ENCODE data around the gene CSNK2A2. TPM values are rescaled to one million over a fixed set of nuclear protein-coding genes. Genes with fewer than 3 reads are reported as not detected.

CSNK2A2 gene
- total and polyA plus RNA-seq, 9 of the 15 experiments (the other 6 are each of a cell fraction or from before 2014, with no cell fraction given), result 20.8 to 109 (median 44.7) TPM

- no peak for TF ChIP-seq ZNF277 (CRISPR knock-in tag; IDR thresholded peaks at IDR 0.05; ENCODE audit: borderline replicate concordance)
- TF ChIP-seq KAT7 (CRISPR knock-in tag; IDR thresholded peaks at IDR 0.05; ENCODE audit: borderline replicate concordance), result peak; percentile 79; the same call in 1 of the 2 replicates
- no peak for TF ChIP-seq GATA2 (CRISPR knock-in tag; IDR thresholded peaks at IDR 0.05)
- no peak for TF ChIP-seq ELF4 (CRISPR knock-in tag; IDR thresholded peaks at IDR 0.05)
- TF ChIP-seq TCF3 (CRISPR knock-in tag; IDR thresholded peaks at IDR 0.05), result 0 out of 2 replicates have a peak, but pooled peaks have one; percentile 5
- TF ChIP-seq SP1 (CRISPR knock-in tag; IDR thresholded peaks at IDR 0.05), result peak; percentile 100
- TF ChIP-seq CSDE1 (IDR thresholded peaks at IDR 0.05), result peak in 1 of 2 experiments; percentile 75; a peak in 2 of 4 replicates
- no peak for TF ChIP-seq BCL6 (CRISPR knock-in tag; IDR thresholded peaks at IDR 0.05)
- TF ChIP-seq ARNT (IDR thresholded peaks at IDR 0.05), result peak; percentile 51 to 91; a peak in 3 of 4 replicates
- TF ChIP-seq TSC22D4 (tag; IDR thresholded peaks at IDR 0.05), result no peak
- TF ChIP-seq PREB (CRISPR knock-in tag; IDR thresholded peaks at IDR 0.05), result 0 out of 2 replicates have a peak, but pooled peaks have one; percentile 6
- no peak for TF ChIP-seq ZNF407 (IDR thresholded peaks at IDR 0.05; ENCODE audit: low read depth)
- peak; percentile 96 for TF ChIP-seq HDAC2 (IDR thresholded peaks at IDR 0.05)
- TF ChIP-seq IRF1 (CRISPR knock-in tag; IDR thresholded peaks at IDR 0.05; ENCODE audit: borderline replicate concordance), result no peak
- TF ChIP-seq ZEB2 (IDR thresholded peaks at IDR 0.05), result peak; percentile 82; the same call in 1 of the 2 replicates
- TF ChIP-seq FOXA1 (IDR thresholded peaks at IDR 0.05; ENCODE audit: borderline replicate concordance), result no peak
- TF ChIP-seq NFRKB (IDR thresholded peaks at IDR 0.05; ENCODE audit: low read depth), result peak; percentile 85
Observed at GRCh38 chr16:58129097-58129936, 68.6 kb downstream of the CSNK2A2 start, which contains the start of gene CFAP20 (continued).

Data from K562 (cell line).